Neural cell (in vitro differentiated cells): ENCODE measurements around the gene CD4. TPM values are rescaled to one million over a fixed set of nuclear protein-coding genes. Genes with fewer than 3 reads are reported as not detected.

Experiments used
- H2AFZ ChIP-seq: fragments of 200-600, 300-800 bp; sonication (generic), shearing (Covaris generic); 2 replicates; pipeline ENCODE4 v1.6.0; 2014; ENCODE audit warnings: low read depth, mild to moderate bottlenecking, antibody characterized with exemption, low read length, moderate library complexity
- H3F3A ChIP-seq: fragments of 200-600 bp; shearing (Covaris generic); 2 replicates; pipeline ENCODE4 v1.6.1; 2016; ENCODE audit warnings: mild to moderate bottlenecking, moderate library complexity, mixed read lengths, antibody characterized with exemption, low read length; ENCODE audit not compliant: insufficient read depth, poor library complexity, severe bottlenecking
- H3K27ac ChIP-seq: fragments of 200-600, 300-800 bp; sonication (generic), shearing (Covaris generic); 2 replicates; pipeline ENCODE4 v1.5.1; 2014; ENCODE audit warnings: mild to moderate bottlenecking, low read length, moderate library complexity
- H3K27me3 ChIP-seq: fragments of 300-800, 200-600 bp; sonication (generic), shearing (Covaris generic); 2 replicates; pipeline ENCODE4 v1.6.0; 2014; ENCODE audit warnings: mild to moderate bottlenecking, low read depth, low read length, moderate library complexity; ENCODE audit not compliant: insufficient read depth
- H3K36me3 ChIP-seq: fragments of 300-800, 200-600 bp; sonication (generic), shearing (Covaris generic); 2 replicates; pipeline ENCODE4 v1.5.1; 2014; ENCODE audit warnings: mild to moderate bottlenecking, antibody characterized with exemption, low read length, moderate library complexity; ENCODE audit not compliant: insufficient read depth
- H3K4me2 ChIP-seq: fragments of 300-800, 200-600 bp; sonication (generic), shearing (Covaris generic); 2 replicates; pipeline ENCODE4 v1.6.0; 2014; ENCODE audit warnings: mild to moderate bottlenecking, low read length
- H3K4me3 ChIP-seq: fragments of 300-800, 200-600 bp; sonication (generic), shearing (Covaris generic); 2 replicates; pipeline ENCODE4 v1.5.1; 2014; ENCODE audit warnings: mild to moderate bottlenecking, low read length, moderate library complexity
- H3K79me2 ChIP-seq: fragments of 200-600 bp; shearing (Covaris generic); replicated peaks from 2 replicates; pipeline ENCODE4 v1.6.0; 2014; ENCODE audit warnings: mild to moderate bottlenecking, low read length, moderate library complexity; ENCODE audit not compliant: insufficient read depth
- H3K9ac ChIP-seq: fragments of 300-800, 200-600 bp; sonication (generic), shearing (Covaris generic); 2 replicates; pipeline ENCODE4 v1.6.1; 2016; ENCODE audit warnings: mild to moderate bottlenecking, low read length, mixed read lengths
- H3K9me2 ChIP-seq: fragments of 200-600 bp; shearing (Covaris generic); 2 replicates; pipeline ENCODE4 v1.6.1; 2016; ENCODE audit warnings: mild to moderate bottlenecking, low read length, mixed read lengths; ENCODE audit not compliant: insufficient read depth
- H3K9me3 ChIP-seq: fragments of 200-600, 300-800 bp; sonication (generic), shearing (Covaris generic); 2 replicates; pipeline ENCODE4 v1.6.1; 2016; ENCODE audit warnings: mild to moderate bottlenecking, mixed run types, low read length, moderate library complexity, mixed read lengths
- H4K20me1 ChIP-seq: fragments of 200-600 bp; shearing (Covaris generic); 2 replicates; pipeline ENCODE4 v1.6.1; 2016; ENCODE audit warnings: mild to moderate bottlenecking, mixed run types; ENCODE audit not compliant: insufficient read depth
- CTCF ChIP-seq: fragments of 450-650 bp; IDR thresholded peaks from 2 replicates; pipeline ENCODE4 v1.5.1; 2014; ENCODE audit warnings: antibody characterized with exemption, mild to moderate bottlenecking, moderate library complexity; ENCODE audit not compliant: poor library complexity, severe bottlenecking
- EP300 ChIP-seq: fragments of 450-650 bp; conservative IDR thresholded peaks from 2 replicates; pipeline ENCODE4 v1.6.1; 2014; ENCODE audit warnings: antibody characterized with exemption, mild to moderate bottlenecking, moderate library complexity; ENCODE audit not compliant: poor library complexity, severe bottlenecking
- EZH2 ChIP-seq: fragments of 200-600, 300-800 bp; shearing (Covaris generic), sonication (generic); IDR thresholded peaks from 2 replicates; pipeline ENCODE4 v1.6.1; 2014; ENCODE audit warnings: antibody characterized with exemption, low read length, borderline replicate concordance, mild to moderate bottlenecking; ENCODE audit not compliant: insufficient read depth, poor library complexity, severe bottlenecking
- MXI1 ChIP-seq: fragments of 450-650 bp; conservative IDR thresholded peaks from 2 replicates; pipeline ENCODE4 v1.6.1; 2014; ENCODE audit warnings: antibody characterized with exemption, mild to moderate bottlenecking; ENCODE audit not compliant: poor library complexity, severe bottlenecking
- POLR2AphosphoS5 ChIP-seq: IDR thresholded peaks from 2 replicates; pipeline ENCODE4 v1.6.1; 2012
- RAD21 ChIP-seq: fragments of 450-650 bp; conservative IDR thresholded peaks from 2 replicates; pipeline ENCODE4 v1.6.1; 2014; ENCODE audit warnings: antibody characterized with exemption, mild to moderate bottlenecking, moderate library complexity
- REST ChIP-seq: IDR thresholded peaks from 2 replicates; pipeline ENCODE4 v1.6.1; 2012; ENCODE audit warnings: borderline replicate concordance
- SMC3 ChIP-seq: fragments of 450-650 bp; conservative IDR thresholded peaks from 2 replicates; pipeline ENCODE4 v1.6.1; 2014; ENCODE audit warnings: antibody characterized with exemption, mild to moderate bottlenecking, moderate library complexity; ENCODE audit not compliant: poor library complexity
- TAF1 ChIP-seq: IDR thresholded peaks from 2 replicates; pipeline ENCODE4 v1.6.1; 2012; ENCODE audit warnings: low read depth
- polyA plus RNA-seq: library from polyadenylated mRNA; depleted of rRNA; stranded (reverse); fragments of >200 nt; gene quantifications from 2 replicates; pipeline ENCODE4 v1.2.3, GENCODE V29; 2014

CD4 gene
- polyA plus RNA-seq, 1 donor from 2014 or later = not detected

GRCh38 chr12:6752921-6753771, 36.2 kb upstream of the CD4 start, which contains the start of gene MLF2:
Gene MLF2 (minus strand): TSS chr12:6753141. CDS start chr12:6752334, 807 bp downstream.
- no peaks in the 10 kb centered on the region for H3K27me3 ChIP-seq
- H3K4me2 ChIP-seq = peak within 1 kb of the TSS; percentile 97
- H3F3A ChIP-seq = no peaks in the 10 kb centered on the region
- H3K9me2 ChIP-seq = no peaks in the 10 kb centered on the region
- H3K27ac ChIP-seq = peak within 1 kb of the TSS; percentile 100
- H3K36me3 ChIP-seq = no peaks in the 10 kb centered on the region
- peak within 1 kb of the TSS; percentile 100 for H3K9ac ChIP-seq
- peak within 1 kb of the TSS; percentile 77 for H2AFZ ChIP-seq
- peak within 1 kb of the TSS; percentile 99 for H3K4me3 ChIP-seq
- no peaks in the 10 kb centered on the region for H3K9me3 ChIP-seq
- H3K79me2 ChIP-seq = peaks cover 20% of the 10 kb centered on the region
- TF ChIP-seq EZH2 = no peak
- TF ChIP-seq MXI1 = peak; percentile 62
- TF ChIP-seq EP300 = peak; percentile 38
- no peak for TF ChIP-seq SMC3
- no peak for TF ChIP-seq TAF1
- TF ChIP-seq REST = peak; percentile 87
- peak; percentile 99 for TF ChIP-seq CTCF
- peak; percentile 96 for TF ChIP-seq POLR2AphosphoS5
- no peak for TF ChIP-seq RAD21
- no peaks in the 10 kb centered on the region for H4K20me1 ChIP-seq

- no peak overlapping the region for H2AFZ ChIP-seq
- H3K9me2 ChIP-seq = no peaks in the 10 kb centered on the region
- H3F3A ChIP-seq = no peaks in the 10 kb centered on the region
- peak overlapping the region; percentile 100 for H3K9ac ChIP-seq
- H3K79me2 ChIP-seq = peaks cover 20% of the 10 kb centered on the region
- no peaks in the 10 kb centered on the region for H4K20me1 ChIP-seq
- peak overlapping the region; percentile 99 for H3K4me3 ChIP-seq
- TF ChIP-seq SMC3 (peak; percentile 99), POLR2AphosphoS5 (no peak), CTCF (no peak), MXI1 (no peak), RAD21 (peak; percentile 99), REST (no peak), TAF1 (no peak), EP300 (no peak), EZH2 (no peak)
- H3K36me3 ChIP-seq = no peaks in the 10 kb centered on the region
- H3K4me2 ChIP-seq = peak overlapping the region; percentile 53
- H3K9me3 ChIP-seq = no peaks in the 10 kb centered on the region
- H3K27me3 ChIP-seq = no peaks in the 10 kb centered on the region
- peak overlapping the region; percentile 100 for H3K27ac ChIP-seq
Measured at GRCh38 chr12:6753772-6754356, 35.5 kb upstream of the CD4 start.
